Spinal cord (tissue), 10 donors: ENCODE measurements around the gene MOCS1. TPM values are rescaled to one million over a fixed set of nuclear protein-coding genes. Genes with fewer than 3 reads are reported as not detected.

Experiments
- DNase-seq, 6 donors: peaks; one replicate each; pipeline versions ENCODE4 v3.0.0 to v3.0.0-alpha.2; 2013 to 2015; ENCODE audit warnings: low spot score in 6 of 6, low read depth in 4 of 6
- H3K27ac ChIP-seq: one replicate; pipeline ENCODE4 v1.5.1; 2013; ENCODE audit warnings: low read depth, low read length, control low read depth
- H3K27me3 ChIP-seq: one replicate; pipeline ENCODE4 v1.6.1; 2013; ENCODE audit warnings: low read length; ENCODE audit not compliant: control insufficient read depth, insufficient read depth
- H3K36me3 ChIP-seq: one replicate; pipeline ENCODE4 v1.6.1; 2013; ENCODE audit warnings: low read length; ENCODE audit not compliant: control insufficient read depth, insufficient read depth
- H3K4me1 ChIP-seq: one replicate; pipeline ENCODE4 v1.6.1; 2013; ENCODE audit warnings: low read length; ENCODE audit not compliant: control insufficient read depth, insufficient read depth
- H3K4me3 ChIP-seq: one replicate; pipeline ENCODE4 v1.5.1; 2013; ENCODE audit warnings: low read depth, low read length, control low read depth
- H3K9me3 ChIP-seq: one replicate; pipeline ENCODE4 v1.6.1; 2013; ENCODE audit warnings: low read length; ENCODE audit not compliant: control insufficient read depth, insufficient read depth
- WGBS: methylation state at CpG from one replicate; pipeline ENCODE4 v1.1.5; 2013; ENCODE audit warnings: missing lambda C conversion rate; ENCODE audit not compliant: insufficient coverage; 5-methylcytosine and 5-hydroxymethylcytosine counted together
- polyA plus RNA-seq, 2 donors: library from polyadenylated mRNA; unstranded; fragments of 120-200 nt; gene quantifications; one replicate each; pipeline ENCODE4 v1.2.1, GENCODE V29; 2013; ENCODE audit not compliant: insufficient read length in 2 of 2
- total RNA-seq, 2 donors: library from RNA; depleted of rRNA in 1 of 2; stranded (reverse); fragments of 120-200 nt in 1 of 2; fragments of >200 nt in 1 of 2; gene quantifications; one replicate each; pipeline versions ENCODE4 v1.2.3 to v1.2.4, GENCODE V29; 2013 to 2014
- donor health status: healthy.

The MOCS1 gene
- total and polyA plus RNA-seq, 4 donors = 9.6 to 15.4 (median 12.5) TPM

- Histone ChIP-seq H3K4me1 (no peaks in the 10 kb centered on the region), H3K36me3 (peaks cover 54% of the 10 kb centered on the region), H3K27me3 (no peaks in the 10 kb centered on the region), H3K9me3 (no peaks in the 10 kb centered on the region), H3K4me3 (no peak overlapping the region), H3K27ac (no peak overlapping the region)
- WGBS = 100% methylated on average over 4 of the region's 5 CpGs
- DNase-seq = no peak
Observed at GRCh38 chr6:39909701-39910100, 24.6 kb downstream of the MOCS1 start.

GRCh38 chr6:39908838-39909583 lies 25.3 kb downstream of the MOCS1 start:
- Histone ChIP-seq H3K27me3 (no peaks in the 10 kb centered on the region), H3K27ac (no peak overlapping the region), H3K9me3 (no peaks in the 10 kb centered on the region), H3K4me1 (no peaks in the 10 kb centered on the region), H3K4me3 (no peak overlapping the region), H3K36me3 (peaks cover 49% of the 10 kb centered on the region)
- DNase-seq = no peak
- WGBS = 89% methylated on average over 11 of the region's 13 CpGs

GRCh38 chr6:39907871-39908575 lies 26.2 kb downstream of the MOCS1 start:
- H3K9me3 ChIP-seq = no peaks in the 10 kb centered on the region
- H3K4me1 ChIP-seq = no peaks in the 10 kb centered on the region
- no peak overlapping the region for H3K4me3 ChIP-seq
- peaks cover 45% of the 10 kb centered on the region for H3K36me3 ChIP-seq
- H3K27me3 ChIP-seq = no peaks in the 10 kb centered on the region
- DNase-seq = no peak
- WGBS = 100% methylated on average over 2 of the region's 5 CpGs
- no peak overlapping the region for H3K27ac ChIP-seq

GRCh38 chr6:39906318-39906761 lies 27.9 kb downstream of the MOCS1 start:
- Histone ChIP-seq H3K27me3 (no peaks in the 10 kb centered on the region), H3K27ac (no peak overlapping the region), H3K4me3 (no peak overlapping the region), H3K4me1 (no peaks in the 10 kb centered on the region), H3K9me3 (no peaks in the 10 kb centered on the region), H3K36me3 (peaks cover 43% of the 10 kb centered on the region)
- DNase-seq = no peak
- WGBS = 92% methylated on average over 10 of the region's 13 CpGs

GRCh38 chr6:39905640-39905975 lies 28.7 kb downstream of the MOCS1 start:
- no peaks in the 10 kb centered on the region for H3K4me1 ChIP-seq
- no peaks in the 10 kb centered on the region for H3K27me3 ChIP-seq
- no peak overlapping the region for H3K4me3 ChIP-seq
- H3K9me3 ChIP-seq = no peaks in the 10 kb centered on the region
- peaks cover 49% of the 10 kb centered on the region for H3K36me3 ChIP-seq
- WGBS = 76% methylated on average over 4 of the region's 4 CpGs
- no peak overlapping the region for H3K27ac ChIP-seq
- no peak for DNase-seq

GRCh38 chr6:39904946-39905639 lies 29.2 kb downstream of the MOCS1 start:
- Histone ChIP-seq H3K27me3 (no peaks in the 10 kb centered on the region), H3K4me3 (no peak overlapping the region), H3K27ac (no peak overlapping the region), H3K36me3 (peaks cover 51% of the 10 kb centered on the region), H3K9me3 (no peaks in the 10 kb centered on the region), H3K4me1 (no peaks in the 10 kb centered on the region)
- no peak for DNase-seq
- WGBS = no CpG with 5 or more reads among the region's 4 CpGs

- no peak for DNase-seq
- 93% methylated on average over 6 of the region's 6 CpGs for WGBS
- Histone ChIP-seq H3K27me3 (no peaks in the 10 kb centered on the region), H3K36me3 (peaks cover 44% of the 10 kb centered on the region), H3K9me3 (no peaks in the 10 kb centered on the region), H3K4me3 (no peak overlapping the region), H3K4me1 (no peaks in the 10 kb centered on the region), H3K27ac (no peak overlapping the region)
Observed at GRCh38 chr6:39903656-39904055, 30.6 kb downstream of the MOCS1 start.

- H3K9me3 ChIP-seq = no peaks in the 10 kb centered on the region
- H3K36me3 ChIP-seq = peaks cover 39% of the 10 kb centered on the region
- no peak overlapping the region for H3K27ac ChIP-seq
- no peak for DNase-seq
- WGBS = 100% methylated on average over 1 of the region's 4 CpGs
- H3K4me3 ChIP-seq = no peak overlapping the region
- H3K4me1 ChIP-seq = no peaks in the 10 kb centered on the region
- no peaks in the 10 kb centered on the region for H3K27me3 ChIP-seq
Observed at GRCh38 chr6:39902786-39903465, 31.3 kb downstream of the MOCS1 start.

GRCh38 chr6:39902136-39902535 lies 32.1 kb downstream of the MOCS1 start:
- Histone ChIP-seq H3K27ac (no peak overlapping the region), H3K27me3 (no peaks in the 10 kb centered on the region), H3K36me3 (peaks cover 39% of the 10 kb centered on the region), H3K9me3 (no peaks in the 10 kb centered on the region), H3K4me3 (no peak overlapping the region), H3K4me1 (no peaks in the 10 kb centered on the region)
- DNase-seq = no peak
- 100% methylated on average over 1 of the region's 2 CpGs for WGBS
